Activated naive CD8-positive, alpha-beta T cell treated with anti-CD3 and anti-CD28 coated beads, Interleukin-2, amount 50 U/mL, for 24 hours (primary cell): Measurements from ENCODE around the gene PRKN.
"Not testable (repeated sequence)": the region's sequence is repeated elsewhere in the genome, so short reads cannot be mapped to it uniquely, and the experiment has no call there.

ENCODE experiments used
- ATAC-seq: fragments of 150-1000 bp; cut with Tn5 transposase; one replicate; pipeline ENCODE4 v1.10.0; 2021
- DNase-seq: peaks from one replicate; pipeline ENCODE4 v3.0.0; 2021
- H3K27ac Mint-ChIP-seq: one replicate; pipeline ENCODE4 v1.8.0; 2021; ENCODE audit warnings: mild to moderate bottlenecking, mixed read lengths
- H3K27me3 Mint-ChIP-seq: one replicate; pipeline ENCODE4 v1.8.0; 2021; ENCODE audit warnings: mixed read lengths
- H3K36me3 Mint-ChIP-seq: one replicate; pipeline ENCODE4 v1.8.0; 2021; ENCODE audit warnings: low read depth, mixed read lengths
- H3K4me1 Mint-ChIP-seq: one replicate; pipeline ENCODE4 v1.8.0; 2021; ENCODE audit warnings: mixed read lengths
- H3K4me3 Mint-ChIP-seq: one replicate; pipeline ENCODE4 v1.8.0; 2021; ENCODE audit warnings: mild to moderate bottlenecking, moderate library complexity, mixed read lengths
- H3K9me3 Mint-ChIP-seq: one replicate; pipeline ENCODE4 v1.8.0; 2021; ENCODE audit warnings: mixed read lengths

The PRKN gene

GRCh38 chr6:161346717-161347116 is 1380.8 kb downstream of the PRKN start:
- DNase-seq (no peak), ATAC-seq (no peak)
- Mint-ChIP-seq H3K27me3 (no peaks in the 10 kb centered on the region), H3K36me3 (no peaks in the 10 kb centered on the region), H3K27ac (no peak overlapping the region), H3K9me3 (no peaks in the 10 kb centered on the region), H3K4me3 (no peak overlapping the region), H3K4me1 (no peaks in the 10 kb centered on the region)

GRCh38 chr6:161344626-161345025 is 1382.9 kb downstream of the PRKN start:
- Mint-ChIP-seq H3K4me3 (no peak overlapping the region), H3K27ac (no peak overlapping the region), H3K27me3 (no peaks in the 10 kb centered on the region), H3K36me3 (no peaks in the 10 kb centered on the region), H3K9me3 (no peaks in the 10 kb centered on the region), H3K4me1 (no peaks in the 10 kb centered on the region)
- no peak for ATAC-seq
- DNase-seq = no peak

- DNase-seq (no peak), ATAC-seq (no peak)
- Mint-ChIP-seq H3K27me3 (no peaks in the 10 kb centered on the region), H3K36me3 (no peaks in the 10 kb centered on the region), H3K27ac (no peak overlapping the region), H3K9me3 (no peaks in the 10 kb centered on the region), H3K4me1 (no peaks in the 10 kb centered on the region), H3K4me3 (no peak overlapping the region)
Measured at GRCh38 chr6:161342039-161342438, 1385.5 kb downstream of the PRKN start.

GRCh38 chr6:161341638-161342037 is 1385.9 kb downstream of the PRKN start:
- H3K4me3 Mint-ChIP-seq = no peak overlapping the region
- H3K4me1 Mint-ChIP-seq = no peaks in the 10 kb centered on the region
- ATAC-seq = no peak
- no peaks in the 10 kb centered on the region for H3K36me3 Mint-ChIP-seq
- no peak overlapping the region for H3K27ac Mint-ChIP-seq
- H3K27me3 Mint-ChIP-seq = no peaks in the 10 kb centered on the region
- DNase-seq = no peak
- H3K9me3 Mint-ChIP-seq = no peaks in the 10 kb centered on the region

- DNase-seq (no peak), ATAC-seq (no peak)
- no peaks in the 10 kb centered on the region for H3K9me3 Mint-ChIP-seq
- H3K27ac Mint-ChIP-seq = no peak overlapping the region
- H3K27me3 Mint-ChIP-seq = no peaks in the 10 kb centered on the region
- H3K36me3 Mint-ChIP-seq = no peaks in the 10 kb centered on the region
- H3K4me3 Mint-ChIP-seq = no peak overlapping the region
- no peaks in the 10 kb centered on the region for H3K4me1 Mint-ChIP-seq
Measured at GRCh38 chr6:161338015-161338414, 1389.6 kb downstream of the PRKN start.

- DNase-seq (no peak), ATAC-seq (no peak)
- Mint-ChIP-seq H3K9me3 (no peaks in the 10 kb centered on the region), H3K4me1 (no peaks in the 10 kb centered on the region), H3K27me3 (no peaks in the 10 kb centered on the region), H3K36me3 (no peaks in the 10 kb centered on the region), H3K27ac (no peak overlapping the region), H3K4me3 (no peak overlapping the region)
Measured at GRCh38 chr6:161336479-161336878, 1391.1 kb downstream of the PRKN start.

- no peaks in the 10 kb centered on the region for H3K36me3 Mint-ChIP-seq
Measured at GRCh38 chr6:161333410-161333809, 1394.2 kb downstream of the PRKN start.

GRCh38 chr6:161331402-161332081 is 1396.0 kb downstream of the PRKN start:
- not testable (repeated sequence) for H3K4me3 Mint-ChIP-seq, ATAC-seq, H3K4me1 Mint-ChIP-seq, DNase-seq, H3K9me3 Mint-ChIP-seq, H3K36me3 Mint-ChIP-seq, H3K27ac Mint-ChIP-seq, H3K27me3 Mint-ChIP-seq

More at GRCh38 chr6:161333410-161333809, 1394.2 kb downstream of the PRKN start:
- H3K9me3 Mint-ChIP-seq = no peaks in the 10 kb centered on the region
- no peak overlapping the region for H3K27ac Mint-ChIP-seq
- DNase-seq (no peak), ATAC-seq (no peak)
- no peaks in the 10 kb centered on the region for H3K4me1 Mint-ChIP-seq
- H3K27me3 Mint-ChIP-seq = no peaks in the 10 kb centered on the region
- no peak overlapping the region for H3K4me3 Mint-ChIP-seq

- Mint-ChIP-seq H3K4me1 (no peaks in the 10 kb centered on the region), H3K27ac (no peak overlapping the region), H3K36me3 (peaks cover 2% of the 10 kb centered on the region), H3K4me3 (no peak overlapping the region), H3K27me3 (peaks cover 3% of the 10 kb centered on the region), H3K9me3 (no peaks in the 10 kb centered on the region)
- no peak for DNase-seq
- no peak for ATAC-seq
Measured at GRCh38 chr6:161327360-161327953, 1400.1 kb downstream of the PRKN start.

GRCh38 chr6:161319231-161319630 is 1408.3 kb downstream of the PRKN start:
- Mint-ChIP-seq H3K27me3 (peaks cover 3% of the 10 kb centered on the region), H3K4me3 (no peak overlapping the region), H3K9me3 (peaks cover 3% of the 10 kb centered on the region), H3K4me1 (no peaks in the 10 kb centered on the region), H3K36me3 (no peaks in the 10 kb centered on the region), H3K27ac (no peak overlapping the region)
- no peak for ATAC-seq
- no peak for DNase-seq

- Mint-ChIP-seq H3K4me3 (no peak overlapping the region), H3K4me1 (no peaks in the 10 kb centered on the region), H3K27ac (no peak overlapping the region), H3K9me3 (peaks cover 3% of the 10 kb centered on the region), H3K27me3 (peaks cover 3% of the 10 kb centered on the region), H3K36me3 (no peaks in the 10 kb centered on the region)
- ATAC-seq = no peak
- no peak for DNase-seq
Measured at GRCh38 chr6:161318456-161318855, 1409.1 kb downstream of the PRKN start.

GRCh38 chr6:161316531-161316930 is 1411.0 kb downstream of the PRKN start:
- ATAC-seq = no peak
- no peak overlapping the region for H3K27ac Mint-ChIP-seq
- no peak overlapping the region for H3K4me3 Mint-ChIP-seq

GRCh38 chr6:161315246-161315917 is 1412.2 kb downstream of the PRKN start:
- not testable (repeated sequence) for DNase-seq, H3K4me1 Mint-ChIP-seq, H3K27ac Mint-ChIP-seq, ATAC-seq, H3K36me3 Mint-ChIP-seq, H3K4me3 Mint-ChIP-seq, H3K27me3 Mint-ChIP-seq, H3K9me3 Mint-ChIP-seq

More at GRCh38 chr6:161316531-161316930, 1411.0 kb downstream of the PRKN start:
- peaks cover 4% of the 10 kb centered on the region for H3K27me3 Mint-ChIP-seq
- H3K4me1 Mint-ChIP-seq = no peaks in the 10 kb centered on the region
- no peaks in the 10 kb centered on the region for H3K36me3 Mint-ChIP-seq
- H3K9me3 Mint-ChIP-seq = peaks cover 3% of the 10 kb centered on the region
- no peak for DNase-seq

GRCh38 chr6:161314541-161315245 is 1412.9 kb downstream of the PRKN start:
- H3K27me3 Mint-ChIP-seq, H3K4me1 Mint-ChIP-seq, H3K4me3 Mint-ChIP-seq, H3K27ac Mint-ChIP-seq, H3K9me3 Mint-ChIP-seq, ATAC-seq, DNase-seq, H3K36me3 Mint-ChIP-seq: not testable (repeated sequence)
